ENCODE measurements around the gene CLEC5A.

CLEC5A gene

DNA sequence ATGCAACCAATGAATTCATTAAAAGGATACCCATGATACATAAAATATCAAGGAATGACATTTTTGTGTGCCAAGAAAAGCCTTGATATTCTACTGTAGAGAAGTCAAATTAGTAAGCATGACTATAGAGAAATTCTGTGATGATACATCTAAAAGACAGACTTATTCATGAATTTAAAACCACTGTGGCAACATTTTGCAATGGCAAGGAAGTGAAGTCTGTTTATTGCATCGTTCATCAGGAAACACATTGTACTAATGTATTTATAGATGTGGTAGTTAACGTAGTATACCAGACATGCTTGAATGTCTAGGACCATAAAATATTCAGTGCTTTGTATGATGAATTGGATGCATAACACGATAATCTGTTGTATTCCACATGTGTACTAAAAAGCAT lies 9.3 kb upstream of the CLEC5A start:
- Histone ChIP-seq H4K8ac (ENCODE audit: low read length) (no peak overlapping the region), H2BK15ac (ENCODE audit: low read depth, poor library complexity, severe bottlenecking) (no peak overlapping the region), H2BK120ac (ENCODE audit: low read depth, low read length) (no peak overlapping the region), H3K18ac (ENCODE audit: low read depth in 1 of 2, low read length in 2 of 2) (no peak overlapping the region), H3K4me2 (ENCODE audit: low read length, poor library complexity, severe bottlenecking) (no peak overlapping the region), H3K4me3 (ENCODE audit: insufficient read depth in 1 of 2, low read depth in 1 of 2, low read length in 2 of 2) (no peak overlapping the region), H3K79me1 (replicated peaks; ENCODE audit: low read length, poor library complexity, severe bottlenecking) (no peaks in the 10 kb centered on the region), H3K27ac (ENCODE audit: low read length, poor library complexity, severe bottlenecking) (no peak overlapping the region), H3K4me1 (ENCODE audit: control insufficient read depth, insufficient read depth, low read depth, low read length) (no peaks in the 10 kb centered on the region), H2BK12ac (ENCODE audit: low read length in 2 of 2) (no peak overlapping the region), H2BK5ac (ENCODE audit: low read depth, low read length, poor library complexity, severe bottlenecking) (no peak overlapping the region), H2AFZ (ENCODE audit: low read depth, low read length) (no peak overlapping the region), H3K9me3 (ENCODE audit: control insufficient read depth, low read length) (no peaks in the 10 kb centered on the region), H4K91ac (ENCODE audit: low read length) (no peak overlapping the region), H3K9ac (ENCODE audit: low read length) (no peak overlapping the region), H3K23ac (ENCODE audit: low read length in 2 of 2) (no peak overlapping the region), H2AK5ac (ENCODE audit: low read length, severe bottlenecking) (no peak overlapping the region), H3K36me3 (ENCODE audit: control insufficient read depth in 1 of 2, insufficient read depth in 2 of 2, low read depth in 1 of 2, low read length in 2 of 2) (no peaks in the 10 kb centered on the region), H3K14ac (ENCODE audit: low read length in 2 of 2) (no peak overlapping the region), H3K27me3 (ENCODE audit: control insufficient read depth in 1 of 2, insufficient read depth in 1 of 2, low read length in 2 of 2) (no peaks in the 10 kb centered on the region), H3K4ac (ENCODE audit: low read depth in 1 of 2, low read length in 2 of 2) (no peak overlapping the region)
- DNase-seq = no peak
- WGBS = 56% methylated on average over 2 of the region's 3 CpGs

DNA sequence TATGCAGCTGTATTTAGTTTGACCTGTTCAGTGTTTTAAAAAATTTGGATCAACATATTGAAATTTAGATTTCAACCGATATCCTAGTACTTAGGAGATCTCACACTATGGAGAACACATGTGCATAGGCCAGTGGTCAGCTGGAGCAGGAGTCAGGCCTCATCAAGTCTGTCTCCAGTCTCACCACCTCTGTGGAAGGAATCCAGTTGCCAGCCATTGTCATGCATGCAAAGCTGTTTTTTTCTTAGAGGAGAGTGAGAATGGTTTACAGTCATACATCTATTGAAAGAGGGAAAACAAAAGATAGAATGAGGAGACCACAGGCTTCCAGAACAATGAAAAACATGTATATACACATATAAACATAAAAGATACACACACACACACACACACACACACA lies 7.6 kb upstream of the CLEC5A start:
- H2AK5ac ChIP-seq (ENCODE audit: low read length, severe bottlenecking) = no peak overlapping the region
- no peaks in the 10 kb centered on the region for H3K79me1 ChIP-seq (replicated peaks; ENCODE audit: low read length, poor library complexity, severe bottlenecking)
- H3K36me3 ChIP-seq (ENCODE audit: control insufficient read depth in 1 of 2, insufficient read depth in 2 of 2, low read depth in 1 of 2, low read length in 2 of 2) = no peaks in the 10 kb centered on the region
- no peak overlapping the region for H3K4me3 ChIP-seq (ENCODE audit: insufficient read depth in 1 of 2, low read depth in 1 of 2, low read length in 2 of 2)
- H3K27ac ChIP-seq (ENCODE audit: low read length, poor library complexity, severe bottlenecking) = no peak overlapping the region
- no peak overlapping the region for H3K4me2 ChIP-seq (ENCODE audit: low read length, poor library complexity, severe bottlenecking)
- DNase-seq = no peak
- no peak overlapping the region for H3K14ac ChIP-seq (ENCODE audit: low read length in 2 of 2)
- H4K91ac ChIP-seq (ENCODE audit: low read length) = no peak overlapping the region
- H4K8ac ChIP-seq (ENCODE audit: low read length) = no peak overlapping the region
- H2BK120ac ChIP-seq (ENCODE audit: low read depth, low read length) = no peak overlapping the region
- 73% methylated on average over 1 of the region's 1 CpG for WGBS
- no peak overlapping the region for H2BK12ac ChIP-seq (ENCODE audit: low read length in 2 of 2)
- H3K27me3 ChIP-seq (ENCODE audit: control insufficient read depth in 1 of 2, insufficient read depth in 1 of 2, low read length in 2 of 2) = no peaks in the 10 kb centered on the region
- H2BK15ac ChIP-seq (ENCODE audit: low read depth, poor library complexity, severe bottlenecking) = no peak overlapping the region
- no peak overlapping the region for H3K18ac ChIP-seq (ENCODE audit: low read depth in 1 of 2, low read length in 2 of 2)
- H3K4ac ChIP-seq (ENCODE audit: low read depth in 1 of 2, low read length in 2 of 2) = no peak overlapping the region
- H2BK5ac ChIP-seq (ENCODE audit: low read depth, low read length, poor library complexity, severe bottlenecking) = no peak overlapping the region
- H3K9ac ChIP-seq (ENCODE audit: low read length) = no peak overlapping the region
- H3K9me3 ChIP-seq (ENCODE audit: control insufficient read depth, low read length) = no peaks in the 10 kb centered on the region
- no peak overlapping the region for H3K23ac ChIP-seq (ENCODE audit: low read length in 2 of 2)
- H3K4me1 ChIP-seq (ENCODE audit: control insufficient read depth, insufficient read depth, low read depth, low read length) = no peaks in the 10 kb centered on the region
- no peak overlapping the region for H2AFZ ChIP-seq (ENCODE audit: low read depth, low read length)

DNA sequence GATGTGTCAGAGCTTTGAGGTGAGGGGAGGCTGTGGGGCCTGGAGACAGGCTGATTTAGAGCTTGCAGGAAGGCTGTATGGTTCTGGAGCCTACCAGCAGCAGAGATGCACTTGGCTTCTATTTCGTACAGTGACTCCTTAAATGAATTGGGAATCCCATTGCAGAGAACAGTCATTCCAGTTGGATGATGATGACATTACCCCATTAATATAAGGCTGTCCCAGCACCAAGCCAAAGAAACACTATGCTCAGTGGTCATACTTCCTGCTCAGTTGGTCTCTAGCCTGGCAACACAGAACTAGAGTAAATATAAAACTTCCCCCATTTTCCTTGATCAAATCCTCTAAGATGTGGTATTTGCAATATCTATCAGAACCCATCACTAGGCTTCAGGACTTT lies 5.7 kb upstream of the CLEC5A start:
- no peak overlapping the region for H2BK15ac ChIP-seq (ENCODE audit: low read depth, poor library complexity, severe bottlenecking)
- no peak overlapping the region for H3K4ac ChIP-seq (ENCODE audit: low read depth in 1 of 2, low read length in 2 of 2)
- H3K18ac ChIP-seq (ENCODE audit: low read depth in 1 of 2, low read length in 2 of 2) = no peak overlapping the region
- H3K27ac ChIP-seq (ENCODE audit: low read length, poor library complexity, severe bottlenecking) = no peak overlapping the region
- H2AFZ ChIP-seq (ENCODE audit: low read depth, low read length) = no peak overlapping the region
- no peak overlapping the region for H3K14ac ChIP-seq (ENCODE audit: low read length in 2 of 2)
- H3K23ac ChIP-seq (ENCODE audit: low read length in 2 of 2) = no peak overlapping the region
- WGBS = 100% methylated on average over 1 of the region's 1 CpG
- H3K27me3 ChIP-seq (ENCODE audit: control insufficient read depth in 1 of 2, insufficient read depth in 1 of 2, low read length in 2 of 2) = no peaks in the 10 kb centered on the region
- no peak overlapping the region for H2AK5ac ChIP-seq (ENCODE audit: low read length, severe bottlenecking)
- no peak for DNase-seq
- H3K36me3 ChIP-seq (ENCODE audit: control insufficient read depth in 1 of 2, insufficient read depth in 2 of 2, low read depth in 1 of 2, low read length in 2 of 2) = no peaks in the 10 kb centered on the region
- H2BK12ac ChIP-seq (ENCODE audit: low read length in 2 of 2) = no peak overlapping the region
- H3K9me3 ChIP-seq (ENCODE audit: control insufficient read depth, low read length) = no peaks in the 10 kb centered on the region
- no peak overlapping the region for H2BK120ac ChIP-seq (ENCODE audit: low read depth, low read length)
- no peaks in the 10 kb centered on the region for H3K79me1 ChIP-seq (replicated peaks; ENCODE audit: low read length, poor library complexity, severe bottlenecking)
- no peak overlapping the region for H4K91ac ChIP-seq (ENCODE audit: low read length)
- H3K4me1 ChIP-seq (ENCODE audit: control insufficient read depth, insufficient read depth, low read depth, low read length) = no peaks in the 10 kb centered on the region
- H2BK5ac ChIP-seq (ENCODE audit: low read depth, low read length, poor library complexity, severe bottlenecking) = no peak overlapping the region
- H3K9ac ChIP-seq (ENCODE audit: low read length) = no peak overlapping the region
- no peak overlapping the region for H3K4me3 ChIP-seq (ENCODE audit: insufficient read depth in 1 of 2, low read depth in 1 of 2, low read length in 2 of 2)
- H3K4me2 ChIP-seq (ENCODE audit: low read length, poor library complexity, severe bottlenecking) = no peak overlapping the region
- no peak overlapping the region for H4K8ac ChIP-seq (ENCODE audit: low read length)

DNA sequence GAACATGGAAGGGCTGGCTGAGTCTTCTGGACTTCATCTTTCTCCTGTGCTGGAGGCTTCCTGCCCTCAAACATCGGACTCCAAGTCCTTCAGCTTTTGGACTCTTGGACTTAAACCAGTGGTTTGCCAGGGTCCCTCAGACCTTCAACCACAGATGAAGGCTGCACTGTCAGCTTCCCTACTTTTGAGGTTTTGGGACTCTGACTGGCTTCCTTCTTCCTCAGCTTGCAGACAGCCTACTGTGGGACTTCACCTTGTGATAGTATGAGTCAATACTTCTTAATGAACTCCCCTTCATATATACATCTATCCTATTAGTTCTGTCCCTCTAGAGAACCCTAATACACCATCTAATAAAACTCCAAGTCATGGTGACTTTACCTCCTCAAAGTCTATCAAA lies 4.0 kb upstream of the CLEC5A start:
- Histone ChIP-seq H3K4ac (ENCODE audit: low read depth in 1 of 2, low read length in 2 of 2) (no peak overlapping the region), H3K14ac (ENCODE audit: low read length in 2 of 2) (no peak overlapping the region), H3K27ac (ENCODE audit: low read length, poor library complexity, severe bottlenecking) (no peak overlapping the region), H3K4me2 (ENCODE audit: low read length, poor library complexity, severe bottlenecking) (no peak overlapping the region), H2BK15ac (ENCODE audit: low read depth, poor library complexity, severe bottlenecking) (no peak overlapping the region), H3K27me3 (ENCODE audit: control insufficient read depth in 1 of 2, insufficient read depth in 1 of 2, low read length in 2 of 2) (no peaks in the 10 kb centered on the region), H4K91ac (ENCODE audit: low read length) (no peak overlapping the region), H2BK12ac (ENCODE audit: low read length in 2 of 2) (no peak overlapping the region), H3K23ac (ENCODE audit: low read length in 2 of 2) (no peak overlapping the region), H2BK5ac (ENCODE audit: low read depth, low read length, poor library complexity, severe bottlenecking) (no peak overlapping the region), H2AK5ac (ENCODE audit: low read length, severe bottlenecking) (no peak overlapping the region), H2AFZ (ENCODE audit: low read depth, low read length) (no peak overlapping the region), H3K36me3 (ENCODE audit: control insufficient read depth in 1 of 2, insufficient read depth in 2 of 2, low read depth in 1 of 2, low read length in 2 of 2) (no peaks in the 10 kb centered on the region), H3K18ac (ENCODE audit: low read depth in 1 of 2, low read length in 2 of 2) (no peak overlapping the region), H3K4me1 (ENCODE audit: control insufficient read depth, insufficient read depth, low read depth, low read length) (no peaks in the 10 kb centered on the region), H4K8ac (ENCODE audit: low read length) (no peak overlapping the region), H2BK120ac (ENCODE audit: low read depth, low read length) (no peak overlapping the region), H3K9ac (ENCODE audit: low read length) (no peak overlapping the region), H3K9me3 (ENCODE audit: control insufficient read depth, low read length) (peaks cover 3% of the 10 kb centered on the region), H3K4me3 (ENCODE audit: insufficient read depth in 1 of 2, low read depth in 1 of 2, low read length in 2 of 2) (no peak overlapping the region), H3K79me1 (replicated peaks; ENCODE audit: low read length, poor library complexity, severe bottlenecking) (no peaks in the 10 kb centered on the region)
- DNase-seq = no peak
- WGBS = 83% methylated on average over 1 of the region's 1 CpG

Measured in mesenchymal stem cell (in vitro differentiated cells and primary cell).